Glutamatergic neuron (in vitro differentiated cells): ENCODE data around the gene SPATS1. TPM values are rescaled to one million over a fixed set of nuclear protein-coding genes. Genes with fewer than 3 reads are reported as not detected.

ENCODE experiments used
- DNase-seq: peaks from one replicate; pipeline ENCODE4 v3.0.0; 2022
- H3K27ac Mint-ChIP-seq: one replicate; pipeline ENCODE4 v1.8.0; 2020; ENCODE audit warnings: mild to moderate bottlenecking, mixed read lengths, inconsistent platforms; ENCODE audit not compliant: unreplicated experiment
- H3K27me3 Mint-ChIP-seq: one replicate; pipeline ENCODE4 v1.8.0; 2020; ENCODE audit warnings: mild to moderate bottlenecking, moderate library complexity, mixed read lengths, inconsistent platforms; ENCODE audit not compliant: unreplicated experiment
- H3K36me3 Mint-ChIP-seq: one replicate; pipeline ENCODE4 v1.8.0; 2020; ENCODE audit warnings: mild to moderate bottlenecking, mixed read lengths, inconsistent platforms; ENCODE audit not compliant: unreplicated experiment
- H3K4me1 Mint-ChIP-seq: one replicate; pipeline ENCODE4 v1.8.0; 2020; ENCODE audit warnings: mild to moderate bottlenecking, low read depth, mixed read lengths, inconsistent platforms; ENCODE audit not compliant: unreplicated experiment
- H3K4me3 Mint-ChIP-seq: one replicate; pipeline ENCODE4 v1.8.0; 2020; ENCODE audit warnings: mild to moderate bottlenecking, mixed read lengths, inconsistent platforms; ENCODE audit not compliant: unreplicated experiment
- H3K9me3 Mint-ChIP-seq: one replicate; pipeline ENCODE4 v1.8.0; 2020; ENCODE audit warnings: mild to moderate bottlenecking, moderate library complexity, mixed read lengths, inconsistent platforms; ENCODE audit not compliant: unreplicated experiment
- long read RNA-seq: library from polyadenylated mRNA; unstranded; transcript quantifications from one replicate; pipeline ENCODE4 v2.0.0, GENCODE V29; 2020; ENCODE audit not compliant: unreplicated experiment
- total RNA-seq: library from RNA; stranded (reverse); fragmentation: NEBNext Ultra II Directional; extraction: Animal tissue kit (Norgen Biotek cat#: 25700); gene quantifications from one replicate; pipeline ENCODE4 v1.2.1, GENCODE V29; 2021; ENCODE audit not compliant: unreplicated experiment
- TF ChIP-seq, protein P1 (sequence below): fragments of 200-600 bp; sonication (generic); IDR thresholded peaks from one replicate; pipeline ENCODE4 v1.5.0; 2021; ENCODE audit not compliant: partially characterized antibody, unreplicated experiment

Gene SPATS1, protein sequence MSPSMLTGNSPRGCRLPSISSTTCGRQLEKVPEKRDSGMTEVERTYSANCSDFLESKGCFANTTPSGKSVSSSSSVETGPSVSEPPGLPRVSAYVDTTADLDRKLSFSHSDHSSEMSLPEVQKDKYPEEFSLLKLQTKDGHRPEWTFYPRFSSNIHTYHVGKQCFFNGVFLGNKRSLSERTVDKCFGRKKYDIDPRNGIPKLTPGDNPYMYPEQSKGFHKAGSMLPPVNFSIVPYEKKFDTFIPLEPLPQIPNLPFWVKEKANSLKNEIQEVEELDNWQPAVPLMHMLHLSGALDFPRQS
- total RNA-seq: not detected
- long read RNA-seq: 0 reads

DNA sequence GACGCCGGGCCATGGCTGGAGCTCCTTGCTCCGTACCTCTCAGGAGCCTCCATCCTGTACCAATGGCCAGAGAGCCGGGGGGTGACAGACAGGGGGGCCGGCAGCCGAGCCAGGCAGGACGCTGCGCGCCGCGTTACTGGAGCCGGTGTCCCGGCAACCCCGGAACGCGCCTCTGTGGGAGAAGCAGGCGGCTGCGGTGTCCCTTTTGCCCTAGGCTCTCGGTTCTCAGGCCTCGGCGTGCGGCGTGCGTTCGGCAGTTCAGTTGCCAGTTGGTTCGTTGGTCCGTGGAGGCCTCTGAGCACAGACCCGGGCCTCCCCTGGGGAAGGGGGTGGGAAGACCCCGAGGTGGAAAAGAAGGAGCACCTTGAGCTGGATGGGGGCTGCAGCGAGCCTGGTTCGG is at the start of gene SPATS1:
TSS of gene SPATS1 (plus strand) at position 162 of the 400 bp plus-strand sequence. CDS start 446 bp downstream, outside the sequence.
- H3K4me1 Mint-ChIP-seq: no peaks in the 10 kb centered on the region
- TF ChIP-seq, protein P1, sequence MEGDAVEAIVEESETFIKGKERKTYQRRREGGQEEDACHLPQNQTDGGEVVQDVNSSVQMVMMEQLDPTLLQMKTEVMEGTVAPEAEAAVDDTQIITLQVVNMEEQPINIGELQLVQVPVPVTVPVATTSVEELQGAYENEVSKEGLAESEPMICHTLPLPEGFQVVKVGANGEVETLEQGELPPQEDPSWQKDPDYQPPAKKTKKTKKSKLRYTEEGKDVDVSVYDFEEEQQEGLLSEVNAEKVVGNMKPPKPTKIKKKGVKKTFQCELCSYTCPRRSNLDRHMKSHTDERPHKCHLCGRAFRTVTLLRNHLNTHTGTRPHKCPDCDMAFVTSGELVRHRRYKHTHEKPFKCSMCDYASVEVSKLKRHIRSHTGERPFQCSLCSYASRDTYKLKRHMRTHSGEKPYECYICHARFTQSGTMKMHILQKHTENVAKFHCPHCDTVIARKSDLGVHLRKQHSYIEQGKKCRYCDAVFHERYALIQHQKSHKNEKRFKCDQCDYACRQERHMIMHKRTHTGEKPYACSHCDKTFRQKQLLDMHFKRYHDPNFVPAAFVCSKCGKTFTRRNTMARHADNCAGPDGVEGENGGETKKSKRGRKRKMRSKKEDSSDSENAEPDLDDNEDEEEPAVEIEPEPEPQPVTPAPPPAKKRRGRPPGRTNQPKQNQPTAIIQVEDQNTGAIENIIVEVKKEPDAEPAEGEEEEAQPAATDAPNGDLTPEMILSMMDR: no peak
- H3K27me3 Mint-ChIP-seq: peaks cover 4% of the 10 kb centered on the region
- no peaks in the 10 kb centered on the region for H3K9me3 Mint-ChIP-seq
- peak; percentile 45 for DNase-seq
- H3K27ac Mint-ChIP-seq: no peak within 1 kb of the TSS
- no peaks in the 10 kb centered on the region for H3K36me3 Mint-ChIP-seq
- H3K4me3 Mint-ChIP-seq: peak within 1 kb of the TSS; percentile 21

DNA sequence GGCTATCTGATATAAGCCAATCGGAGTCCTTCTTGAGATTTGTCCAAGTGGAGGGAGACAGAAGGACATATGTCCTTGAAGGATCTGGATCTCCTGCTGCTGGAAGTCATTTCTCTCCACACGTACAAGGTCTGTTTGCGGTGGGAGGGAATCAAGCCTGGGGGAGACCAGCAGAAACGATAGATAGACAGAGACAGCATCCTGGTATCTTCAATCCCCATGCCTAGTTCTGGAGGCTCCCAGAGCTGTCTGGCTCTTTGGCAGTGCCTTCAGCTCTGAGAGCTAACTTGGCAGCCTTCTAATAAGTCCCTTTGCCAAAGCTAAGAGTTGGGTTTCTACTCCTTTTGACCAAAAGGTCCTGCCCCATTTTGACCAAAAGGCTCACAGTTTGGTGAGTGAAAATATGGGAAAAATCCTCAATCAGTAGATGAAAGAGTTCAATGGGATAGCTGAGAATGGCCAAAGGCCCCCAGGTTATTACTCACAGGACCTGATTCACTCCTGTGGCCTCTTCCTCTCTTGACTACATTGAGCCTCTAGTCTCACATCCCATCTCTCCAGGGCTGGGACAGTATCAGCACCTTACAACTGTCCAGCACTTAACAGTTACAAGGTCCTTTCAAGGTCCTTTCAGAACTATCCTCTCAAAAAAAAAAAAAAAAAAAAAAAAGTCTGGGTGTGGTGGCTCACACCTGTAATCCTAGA is 49.6 kb upstream of the SPATS1 start:
- Mint-ChIP-seq H3K27me3 (peaks cover 17% of the 10 kb centered on the region), H3K4me3 (no peak overlapping the region), H3K27ac (no peak overlapping the region), H3K36me3 (peaks cover 2% of the 10 kb centered on the region), H3K9me3 (peaks cover 8% of the 10 kb centered on the region), H3K4me1 (peaks cover 4% of the 10 kb centered on the region)
- TF ChIP-seq, protein P1: no peak
- DNase-seq: no peak

GRCh38 chr6:44294832-44295791 is 47.3 kb upstream of the SPATS1 start:
- Mint-ChIP-seq H3K9me3 (peaks cover 8% of the 10 kb centered on the region), H3K27me3 (peaks cover 14% of the 10 kb centered on the region), H3K27ac (no peak overlapping the region), H3K4me3 (no peak overlapping the region), H3K36me3 (no peaks in the 10 kb centered on the region), H3K4me1 (peaks cover under 1% of the 10 kb centered on the region)
- no peak for DNase-seq
- TF ChIP-seq, protein P1: no peak

DNA sequence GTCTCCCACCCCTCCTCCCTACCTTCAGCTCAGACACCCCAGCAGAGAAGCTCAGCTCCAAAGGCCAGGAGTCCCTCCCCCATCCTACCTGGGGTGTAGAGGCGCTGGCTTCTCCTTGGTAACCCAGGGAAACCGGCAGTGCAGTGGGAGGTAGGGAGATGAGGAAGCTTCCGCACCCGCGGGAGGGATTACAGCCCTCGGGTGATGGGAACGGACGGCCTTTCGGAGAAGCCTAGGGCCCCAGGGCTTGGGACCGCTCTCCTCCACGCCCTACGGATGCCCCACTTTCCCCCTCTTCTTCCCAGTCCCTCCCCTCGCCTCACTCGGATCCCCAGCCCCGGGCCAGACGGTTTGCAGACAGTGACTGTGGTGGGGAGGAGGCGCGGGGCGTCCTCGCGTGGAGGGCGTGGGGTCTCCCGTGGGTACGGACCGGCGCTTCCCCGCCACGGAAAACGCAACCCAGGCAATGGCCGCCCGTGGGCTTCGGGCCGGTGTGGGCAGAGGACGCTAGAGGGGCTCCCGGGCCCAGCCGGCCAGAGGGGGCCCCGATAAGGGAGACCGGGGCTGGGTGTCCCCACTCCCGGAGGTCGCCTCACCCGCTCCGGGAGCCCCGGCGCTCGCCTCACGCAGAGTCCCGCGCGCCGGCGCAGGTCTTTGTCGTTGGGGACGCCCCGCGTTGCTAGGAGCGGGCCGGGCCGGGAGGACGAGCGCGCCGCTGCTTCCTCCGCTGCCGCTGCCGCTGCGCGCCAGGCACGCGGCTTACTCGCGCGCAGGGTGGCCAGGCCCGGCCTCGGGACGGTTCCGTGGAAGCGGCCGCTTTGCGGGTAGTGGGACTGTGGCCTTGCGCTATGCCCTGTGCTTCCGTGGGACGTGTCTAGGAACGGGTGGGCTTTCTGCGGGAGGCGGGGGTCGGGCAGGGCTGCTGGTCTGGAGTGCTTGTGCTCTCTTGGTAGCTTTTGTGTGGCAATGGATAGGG is 45.1 kb upstream of the SPATS1 start:
- no peak overlapping the region for H3K27ac Mint-ChIP-seq

More for the DNA sequence above, 45.1 kb upstream of the SPATS1 start:
- Mint-ChIP-seq H3K36me3 (no peaks in the 10 kb centered on the region), H3K27me3 (peaks cover 13% of the 10 kb centered on the region), H3K9me3 (peaks cover 9% of the 10 kb centered on the region), H3K4me1 (no peaks in the 10 kb centered on the region), H3K4me3 (peak overlapping the region; percentile 77)
- TF ChIP-seq, protein P1: no peak
- DNase-seq: peak; percentile 81
